ENCODE data around the gene FGF14.

The FGF14 gene

GRCh38 chr13:102251817-102252216, 150.0 kb downstream of the FGF14 start:
- H3K4me3 ChIP-seq (ENCODE audit: low read depth, low read length) = no peak overlapping the region
- TF ChIP-seq, protein P1, sequence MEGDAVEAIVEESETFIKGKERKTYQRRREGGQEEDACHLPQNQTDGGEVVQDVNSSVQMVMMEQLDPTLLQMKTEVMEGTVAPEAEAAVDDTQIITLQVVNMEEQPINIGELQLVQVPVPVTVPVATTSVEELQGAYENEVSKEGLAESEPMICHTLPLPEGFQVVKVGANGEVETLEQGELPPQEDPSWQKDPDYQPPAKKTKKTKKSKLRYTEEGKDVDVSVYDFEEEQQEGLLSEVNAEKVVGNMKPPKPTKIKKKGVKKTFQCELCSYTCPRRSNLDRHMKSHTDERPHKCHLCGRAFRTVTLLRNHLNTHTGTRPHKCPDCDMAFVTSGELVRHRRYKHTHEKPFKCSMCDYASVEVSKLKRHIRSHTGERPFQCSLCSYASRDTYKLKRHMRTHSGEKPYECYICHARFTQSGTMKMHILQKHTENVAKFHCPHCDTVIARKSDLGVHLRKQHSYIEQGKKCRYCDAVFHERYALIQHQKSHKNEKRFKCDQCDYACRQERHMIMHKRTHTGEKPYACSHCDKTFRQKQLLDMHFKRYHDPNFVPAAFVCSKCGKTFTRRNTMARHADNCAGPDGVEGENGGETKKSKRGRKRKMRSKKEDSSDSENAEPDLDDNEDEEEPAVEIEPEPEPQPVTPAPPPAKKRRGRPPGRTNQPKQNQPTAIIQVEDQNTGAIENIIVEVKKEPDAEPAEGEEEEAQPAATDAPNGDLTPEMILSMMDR (IDR thresholded peaks at IDR 0.05; ENCODE audit: borderline replicate concordance, insufficient read depth, low read depth, low read length) = no peak

DNA sequence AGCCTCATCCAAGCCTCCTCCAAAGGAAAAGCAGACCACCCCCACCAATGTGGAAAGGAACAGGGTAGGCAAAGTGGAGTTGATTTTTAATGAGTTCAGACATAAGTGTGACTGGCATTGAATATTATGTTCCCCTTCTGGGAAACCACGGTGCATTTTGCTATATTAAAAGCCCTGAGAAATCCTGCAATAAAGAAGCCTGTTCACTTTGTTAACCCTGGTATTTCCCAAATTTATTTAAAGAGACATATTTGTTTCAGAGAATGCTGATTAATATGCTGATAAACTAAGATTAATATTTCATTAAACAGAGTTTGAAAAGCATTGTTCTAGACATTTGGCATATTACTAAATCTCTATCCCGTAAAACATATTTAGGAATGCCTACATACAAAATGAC, 151.4 kb downstream of the FGF14 start:
- TF ChIP-seq, protein P1 (IDR thresholded peaks at IDR 0.05; ENCODE audit: borderline replicate concordance, insufficient read depth, low read depth, low read length) = no peak

DNA sequence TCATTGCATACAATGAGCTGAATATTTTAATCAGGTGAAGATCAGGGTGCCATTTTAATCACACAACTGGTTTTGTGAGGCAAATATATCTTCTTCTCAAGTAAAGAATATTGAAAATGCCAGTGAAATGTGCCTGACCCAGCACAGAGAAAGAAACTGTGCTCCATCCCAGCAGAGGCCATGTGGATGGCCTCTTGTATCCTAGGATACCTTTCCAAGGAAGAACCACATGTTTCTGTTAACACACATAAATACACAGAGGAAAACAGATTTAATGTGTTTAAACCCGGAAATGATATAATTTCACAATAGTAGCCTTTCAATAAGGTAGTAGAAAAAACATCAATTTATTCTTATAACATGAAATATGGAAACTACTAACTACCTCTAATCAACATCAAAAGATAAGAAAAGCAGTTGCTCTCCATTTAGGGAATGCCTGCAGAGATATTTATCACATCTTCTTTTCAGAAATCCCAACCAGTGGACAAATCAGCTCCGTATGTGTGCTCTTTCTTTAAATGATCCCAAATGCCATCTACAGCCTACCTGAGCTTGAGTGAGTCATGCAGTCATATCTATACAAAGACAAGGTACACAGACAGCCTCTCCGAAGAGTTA, 157.1 kb downstream of the FGF14 start:
- TF ChIP-seq, protein P1 (IDR thresholded peaks at IDR 0.05; ENCODE audit: borderline replicate concordance, insufficient read depth, low read depth, low read length) = no peak
- no peak overlapping the region for H3K4me3 ChIP-seq (ENCODE audit: low read depth, low read length)

More for the DNA sequence above, 151.4 kb downstream of the FGF14 start:
- no peak overlapping the region for H3K4me3 ChIP-seq (ENCODE audit: low read depth, low read length)

DNA sequence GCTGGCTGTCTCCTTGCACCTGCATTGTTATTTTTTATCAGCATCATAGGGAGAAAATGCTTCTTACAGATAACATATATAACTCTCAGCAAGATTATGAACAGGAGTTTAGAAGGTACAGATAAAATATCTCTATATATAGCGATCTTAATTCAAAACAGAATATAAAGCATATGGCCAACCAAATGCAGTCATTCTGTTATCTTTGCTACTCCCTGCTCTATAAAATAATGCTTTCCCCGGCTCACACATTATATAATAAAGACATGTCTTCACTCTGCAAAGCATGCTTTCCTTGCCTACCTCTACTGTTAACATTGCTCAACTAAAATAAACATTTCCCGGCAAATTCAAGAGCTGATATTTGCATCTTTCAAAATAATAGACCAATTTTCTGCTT, 161.7 kb downstream of the FGF14 start:
- TF ChIP-seq, protein P1 (IDR thresholded peaks at IDR 0.05; ENCODE audit: borderline replicate concordance, insufficient read depth, low read depth, low read length) = no peak
- no peak overlapping the region for H3K4me3 ChIP-seq (ENCODE audit: low read depth, low read length)

- TF ChIP-seq, protein P1 (IDR thresholded peaks at IDR 0.05; ENCODE audit: borderline replicate concordance, insufficient read depth, low read depth, low read length) = no peak
- no peak overlapping the region for H3K4me3 ChIP-seq (ENCODE audit: low read depth, low read length)
Observed at GRCh38 chr13:102237230-102237629, 164.6 kb downstream of the FGF14 start.

GRCh38 chr13:102236830-102237229, 165.0 kb downstream of the FGF14 start:
- no peak overlapping the region for H3K4me3 ChIP-seq (ENCODE audit: low read depth, low read length)
- TF ChIP-seq, protein P1 (IDR thresholded peaks at IDR 0.05; ENCODE audit: borderline replicate concordance, insufficient read depth, low read depth, low read length) = no peak

GRCh38 chr13:102236341-102236740, 165.5 kb downstream of the FGF14 start:
- TF ChIP-seq, protein P1 (IDR thresholded peaks at IDR 0.05; ENCODE audit: borderline replicate concordance, insufficient read depth, low read depth, low read length) = no peak
- H3K4me3 ChIP-seq (ENCODE audit: low read depth, low read length) = no peak overlapping the region

Measured in GM12875 (cell line).